ENCODE data around the gene DLX3. TPM values are rescaled to one million over a fixed set of nuclear protein-coding genes. Genes with fewer than 3 reads are reported as not detected.

The DLX3 gene
- total RNA-seq, 2 donors from 2014 or later = not detected

GRCh38 chr17:49985310-49985990 lies 9.6 kb downstream of the DLX3 start:
- Histone ChIP-seq H3K4me3 (no peak overlapping the region), H3K36me3 (replicated peaks in 1 of 2; ENCODE audit: insufficient read depth in 1 of 2, low read depth in 2 of 2) (no peaks in the 10 kb centered on the region), H3K27ac (no peak overlapping the region), H3K4me1 (no peaks in the 10 kb centered on the region), H3K9me3 (no peaks in the 10 kb centered on the region), H3K27me3 (peaks cover 0 to 8% of the 10 kb centered on the region in 2 donors)
- 60% methylated on average over 3 of the region's 3 CpGs for WGBS, 2 donors
- ATAC-seq (no peak), DNase-seq (no peak)
- intact Hi-C loops (cut with DNase I) = no loop called here
- no peak for TF ChIP-seq CTCF (IDR thresholded peaks at IDR 0.05)

- no peak overlapping the region for H3K4me3 ChIP-seq
- H3K27me3 ChIP-seq = peaks cover 0 to 8% of the 10 kb centered on the region in 2 donors
- H3K36me3 ChIP-seq (replicated peaks in 1 of 2; ENCODE audit: insufficient read depth in 1 of 2, low read depth in 2 of 2) = no peaks in the 10 kb centered on the region
- DNase-seq = no peak
- no peaks in the 10 kb centered on the region for H3K9me3 ChIP-seq
- 42 to 47% methylated on average over 2 of the region's 2 CpGs for WGBS, 2 donors
- no peaks in the 10 kb centered on the region for H3K4me1 ChIP-seq
- intact Hi-C loops (cut with DNase I) = no loop called here
- no peak for ATAC-seq
- TF ChIP-seq POLR2A (IDR thresholded peaks at IDR 0.05) (no peak), CTCF (IDR thresholded peaks at IDR 0.05) (no peak)
- no peak overlapping the region for H3K27ac ChIP-seq
These were observed 10.2 kb downstream of the DLX3 start for GRCh38 chr17:49984776-49985175.

DNA sequence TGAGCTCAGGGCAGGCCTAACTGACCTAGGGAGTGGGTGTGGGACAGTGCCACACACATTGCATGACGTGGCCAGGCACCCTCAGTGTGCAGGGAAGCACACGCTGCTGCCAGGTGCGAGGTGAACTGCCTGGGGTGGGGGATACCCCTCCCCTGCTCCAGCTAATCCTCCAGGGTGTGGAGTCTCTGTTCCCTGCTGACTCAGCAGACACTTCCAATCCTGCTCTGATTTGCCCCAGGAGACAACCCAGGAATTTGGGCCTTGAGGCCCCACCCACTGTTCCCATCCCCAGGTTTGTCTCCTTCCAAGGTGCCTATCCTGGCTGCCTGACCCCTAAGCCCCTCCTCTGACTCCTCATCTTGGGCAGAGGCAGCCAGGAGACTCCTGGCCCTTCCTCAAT lies 10.7 kb downstream of the DLX3 start:
- intact Hi-C loops (cut with DNase I) = no loop called here
- no peak overlapping the region for H3K4me3 ChIP-seq
- peaks cover 0 to 8% of the 10 kb centered on the region in 2 donors for H3K27me3 ChIP-seq
- TF ChIP-seq POLR2A (IDR thresholded peaks at IDR 0.05) = no peak
- no peak for TF ChIP-seq CTCF (IDR thresholded peaks at IDR 0.05)
- no peaks in the 10 kb centered on the region for H3K4me1 ChIP-seq
- H3K27ac ChIP-seq = no peak overlapping the region
- ATAC-seq = no peak
- DNase-seq = no peak
- WGBS, 2 donors = 56 to 63% methylated on average over 3 of the region's 3 CpGs
- H3K9me3 ChIP-seq = no peaks in the 10 kb centered on the region
- H3K36me3 ChIP-seq (replicated peaks in 1 of 2; ENCODE audit: insufficient read depth in 1 of 2, low read depth in 2 of 2) = no peaks in the 10 kb centered on the region

- peaks cover 5% of the 10 kb centered on the region for H3K4me1 ChIP-seq
- H3K4me3 ChIP-seq = no peak overlapping the region
- H3K36me3 ChIP-seq (replicated peaks in 1 of 2; ENCODE audit: insufficient read depth in 1 of 2, low read depth in 2 of 2) = no peaks in the 10 kb centered on the region
- H3K9me3 ChIP-seq = no peaks in the 10 kb centered on the region
- 59 to 73% methylated on average over 7 of the region's 7 CpGs for WGBS, 2 donors
- DNase-seq (no peak), ATAC-seq (no peak)
- no peak overlapping the region for H3K27ac ChIP-seq
- TF ChIP-seq CTCF (IDR thresholded peaks at IDR 0.05) = no peak
- TF ChIP-seq POLR2A (IDR thresholded peaks at IDR 0.05) = no peak
- no peaks in the 10 kb centered on the region for H3K27me3 ChIP-seq
- intact Hi-C loops (cut with DNase I) = no loop called here
These were observed 14.3 kb downstream of the DLX3 start for GRCh38 chr17:49980703-49981197.

Data from body of pancreas (tissue), 4 donors.